Measurements from ENCODE around the gene GTF2A1. TPM values are rescaled to one million over a fixed set of nuclear protein-coding genes. Genes with fewer than 3 reads are reported as not detected.

GTF2A1 gene
- total RNA-seq, 2 experiments from 2014 or later, result 35.1 to 69.8 TPM

- no peak overlapping the region for H3K27ac ChIP-seq (ENCODE audit: low read depth, low read length, poor library complexity, severe bottlenecking)
- no peaks in the 10 kb centered on the region for H3K36me3 ChIP-seq (ENCODE audit: insufficient read depth, low read length)
- no peaks in the 10 kb centered on the region for H3K9me3 ChIP-seq (ENCODE audit: low read length)
- H3K4me1 ChIP-seq (ENCODE audit: insufficient read depth, low read length, poor library complexity, severe bottlenecking), result peaks cover 10% of the 10 kb centered on the region
- POLR2A ChIA-PET, result interaction anchor here (0.6 to 1.0 kb wide), 5 partner anchors 14 to 467 kb away, joined by 3 to 6 read pairs (median 4); no protein-coding TSS in a partner anchor
- no peaks in the 10 kb centered on the region for H3K79me2 ChIP-seq (ENCODE audit: insufficient read depth, low read depth, low read length)
- no TSS peak for BruUV-seq (replicated peaks)
- H4K20me1 ChIP-seq (ENCODE audit: insufficient read depth, low read length), result no peaks in the 10 kb centered on the region
- DNase-seq (ENCODE audit: low spot score), result peak; percentile 75
- H2AFZ ChIP-seq (ENCODE audit: low read length), result peak overlapping the region; percentile 6; the same call in 1 of the 2 replicates
- H3K9me2 ChIP-seq (ENCODE audit: insufficient read depth, low read length), result no peaks in the 10 kb centered on the region
- no peak overlapping the region for H3K4me3 ChIP-seq (ENCODE audit: low read depth, low read length, poor library complexity, severe bottlenecking)
- no peak overlapping the region for H3K4me2 ChIP-seq (ENCODE audit: low read length)
- no peak for TF ChIP-seq EZH2phosphoT487 (IDR thresholded peaks at IDR 0.05; ENCODE audit: borderline replicate concordance, low read depth, low read length)
- peak; percentile 83 for TF ChIP-seq CTCF (conservative IDR thresholded peaks at IDR 0.05; ENCODE audit: low read length)
- intact Hi-C loops (cut with micrococcal nuclease; ENCODE audit: unreplicated experiment), result no loop called here
- CTCF ChIA-PET (ENCODE audit: unreplicated experiment), result no interaction called here
Measured at GRCh38 chr14:81164167-81164774, 56.5 kb downstream of the GTF2A1 start.

- Histone ChIP-seq H4K20me1 (ENCODE audit: insufficient read depth, low read length) (no peaks in the 10 kb centered on the region), H3K79me2 (ENCODE audit: insufficient read depth, low read depth, low read length) (no peaks in the 10 kb centered on the region), H3K9me2 (ENCODE audit: insufficient read depth, low read length) (no peaks in the 10 kb centered on the region), H3K4me3 (ENCODE audit: low read depth, low read length, poor library complexity, severe bottlenecking) (no peak overlapping the region), H3K9me3 (ENCODE audit: low read length) (no peaks in the 10 kb centered on the region), H2AFZ (ENCODE audit: low read length) (no peak overlapping the region), H3K27ac (ENCODE audit: low read depth, low read length, poor library complexity, severe bottlenecking) (no peak overlapping the region), H3K4me1 (ENCODE audit: insufficient read depth, low read length, poor library complexity, severe bottlenecking) (peaks cover 10% of the 10 kb centered on the region), H3K4me2 (ENCODE audit: low read length) (no peak overlapping the region), H3K36me3 (ENCODE audit: insufficient read depth, low read length) (no peaks in the 10 kb centered on the region)
- peak; percentile 12 for DNase-seq (ENCODE audit: low spot score)
- ChIA-PET POLR2A (interaction anchor here (0.6 to 1.4 kb wide), 5 partner anchors 16 to 171 kb away, joined by 3 to 4 read pairs (median 3); no protein-coding TSS in a partner anchor), CTCF (ENCODE audit: unreplicated experiment) (no interaction called here)
- no TSS peak for BruUV-seq (replicated peaks)
- intact Hi-C loops (cut with micrococcal nuclease; ENCODE audit: unreplicated experiment), result no loop called here
- TF ChIP-seq CTCF (conservative IDR thresholded peaks at IDR 0.05; ENCODE audit: low read length) (no peak), EZH2phosphoT487 (IDR thresholded peaks at IDR 0.05; ENCODE audit: borderline replicate concordance, low read depth, low read length) (no peak)
Measured at GRCh38 chr14:81162941-81163340, 57.8 kb downstream of the GTF2A1 start.

GRCh38 chr14:81161749-81162148 lies 59.0 kb downstream of the GTF2A1 start:
- Histone ChIP-seq H3K79me2 (ENCODE audit: insufficient read depth, low read depth, low read length) (no peaks in the 10 kb centered on the region), H3K36me3 (ENCODE audit: insufficient read depth, low read length) (no peaks in the 10 kb centered on the region), H3K4me1 (ENCODE audit: insufficient read depth, low read length, poor library complexity, severe bottlenecking) (peaks cover 10% of the 10 kb centered on the region), H3K27ac (ENCODE audit: low read depth, low read length, poor library complexity, severe bottlenecking) (no peak overlapping the region), H3K9me3 (ENCODE audit: low read length) (no peaks in the 10 kb centered on the region), H4K20me1 (ENCODE audit: insufficient read depth, low read length) (no peaks in the 10 kb centered on the region), H3K4me3 (ENCODE audit: low read depth, low read length, poor library complexity, severe bottlenecking) (no peak overlapping the region), H3K4me2 (ENCODE audit: low read length) (no peak overlapping the region), H3K9me2 (ENCODE audit: insufficient read depth, low read length) (no peaks in the 10 kb centered on the region), H2AFZ (ENCODE audit: low read length) (no peak overlapping the region)
- intact Hi-C loops (cut with micrococcal nuclease; ENCODE audit: unreplicated experiment), result no loop called here
- ChIA-PET CTCF (ENCODE audit: unreplicated experiment) (no interaction called here), POLR2A (interaction anchor here (0.6 to 1.4 kb wide), 5 partner anchors 11 to 361 kb away, joined by 3 to 4 read pairs (median 3); no protein-coding TSS in a partner anchor)
- no TSS peak for BruUV-seq (replicated peaks)
- no peak for DNase-seq (ENCODE audit: low spot score)
- no peak for TF ChIP-seq EZH2phosphoT487 (IDR thresholded peaks at IDR 0.05; ENCODE audit: borderline replicate concordance, low read depth, low read length)
- no peak for TF ChIP-seq CTCF (conservative IDR thresholded peaks at IDR 0.05; ENCODE audit: low read length)
